MM.1S (cell line): ENCODE measurements around the gene HOXA11.

Experiments
- CTCF ChIP-seq: fragments of 300-600 bp; sonication (generic); IDR thresholded peaks from 2 replicates; pipeline ENCODE4 v1.5.1; 2016; ENCODE audit warnings: antibody characterized with exemption, low read length, mixed read lengths
- EZH2 ChIP-seq: fragments of 300-600 bp; sonication (generic); optimal IDR thresholded peaks from 2 replicates; pipeline ENCODE3; 2017; ENCODE audit warnings: low read depth, mild to moderate bottlenecking, antibody characterized with exemption, low read length, mixed read lengths

GRCh38 chr7:27202018-27202861 is 17.2 kb upstream of the HOXA11 start:
- TF ChIP-seq EZH2 = no peak
- TF ChIP-seq CTCF = no peak
